Measurements from ENCODE around the gene RASSF4. TPM values are rescaled to one million over a fixed set of nuclear protein-coding genes. Genes with fewer than 3 reads are reported as not detected.

Gene RASSF4
- total RNA-seq, 1 donor from 2014 or later, result 83.0 TPM

GRCh38 chr10:44952779-44953231 is 6.8 kb upstream of the RASSF4 start:
- H3K27me3 ChIP-seq (ENCODE audit: insufficient read depth, low read length), result no peaks in the 10 kb centered on the region
- Mint-ChIP-seq H3K9me3 (ENCODE audit: unreplicated experiment) (peaks cover 5% of the 10 kb centered on the region), H3K4me1 (ENCODE audit: low read depth, unreplicated experiment) (peaks cover 45% of the 10 kb centered on the region), H3K4me3 (ENCODE audit: unreplicated experiment) (peak overlapping the region; percentile 28), H3K27me3 (ENCODE audit: low read depth, unreplicated experiment) (no peaks in the 10 kb centered on the region), H3K27ac (ENCODE audit: unreplicated experiment) (peak overlapping the region; percentile 82), H3K36me3 (ENCODE audit: low read depth, unreplicated experiment) (peaks cover 17% of the 10 kb centered on the region)
- FAIRE-seq (no peak), DNase-seq (ENCODE audit: low read depth) (no peak)
- no peak for TF ChIP-seq CTCF (IDR thresholded peaks at IDR 0.05; ENCODE audit: insufficient read depth, low read depth, low read length)
- TF ChIP-seq EZH2 (IDR thresholded peaks at IDR 0.05; ENCODE audit: insufficient read depth, low read length), result no peak
- H3K9me3 ChIP-seq (ENCODE audit: insufficient read depth, low read depth, low read length), result no peaks in the 10 kb centered on the region
- H3K4me3 ChIP-seq (ENCODE audit: insufficient read depth, low read depth, low read length), result no peak overlapping the region
- no peak overlapping the region for H3K27ac ChIP-seq (ENCODE audit: low read depth, low read length)
- H3K9ac ChIP-seq (ENCODE audit: low read length), result no peak overlapping the region
- H3K4me2 ChIP-seq (ENCODE audit: low read length), result no peak overlapping the region
- H3K79me2 ChIP-seq (ENCODE audit: insufficient read depth, low read length), result no peaks in the 10 kb centered on the region
- peaks cover 5% of the 10 kb centered on the region for H3K4me1 ChIP-seq (ENCODE audit: insufficient read depth, low read length)
- no peaks in the 10 kb centered on the region for H3K36me3 ChIP-seq (ENCODE audit: insufficient read depth, low read length)
- no peak overlapping the region for H2AFZ ChIP-seq (ENCODE audit: low read depth, low read length)
- no peaks in the 10 kb centered on the region for H4K20me1 ChIP-seq (ENCODE audit: insufficient read depth, low read length)

GRCh38 chr10:44954042-44954441 is 5.6 kb upstream of the RASSF4 start:
- FAIRE-seq (no peak), DNase-seq (ENCODE audit: low read depth) (no peak)
- no peak overlapping the region for H3K27ac ChIP-seq (ENCODE audit: low read depth, low read length)
- no peaks in the 10 kb centered on the region for H3K27me3 ChIP-seq (ENCODE audit: insufficient read depth, low read length)
- no peaks in the 10 kb centered on the region for H3K79me2 ChIP-seq (ENCODE audit: insufficient read depth, low read length)
- no peak overlapping the region for H3K27ac Mint-ChIP-seq (ENCODE audit: unreplicated experiment)
- H3K4me3 ChIP-seq (ENCODE audit: insufficient read depth, low read depth, low read length), result no peak overlapping the region
- peaks cover 47% of the 10 kb centered on the region for H3K4me1 Mint-ChIP-seq (ENCODE audit: low read depth, unreplicated experiment)
- H3K27me3 Mint-ChIP-seq (ENCODE audit: low read depth, unreplicated experiment), result no peaks in the 10 kb centered on the region
- peaks cover 17% of the 10 kb centered on the region for H3K36me3 Mint-ChIP-seq (ENCODE audit: low read depth, unreplicated experiment)
- H3K4me1 ChIP-seq (ENCODE audit: insufficient read depth, low read length), result peaks cover 13% of the 10 kb centered on the region
- H4K20me1 ChIP-seq (ENCODE audit: insufficient read depth, low read length), result no peaks in the 10 kb centered on the region
- H3K4me3 Mint-ChIP-seq (ENCODE audit: unreplicated experiment), result no peak overlapping the region
- H2AFZ ChIP-seq (ENCODE audit: low read depth, low read length), result no peak overlapping the region
- TF ChIP-seq EZH2 (IDR thresholded peaks at IDR 0.05; ENCODE audit: insufficient read depth, low read length) (no peak), CTCF (IDR thresholded peaks at IDR 0.05; ENCODE audit: insufficient read depth, low read depth, low read length) (no peak)
- H3K9me3 Mint-ChIP-seq (ENCODE audit: unreplicated experiment), result peaks cover 3% of the 10 kb centered on the region
- H3K9me3 ChIP-seq (ENCODE audit: insufficient read depth, low read depth, low read length), result no peaks in the 10 kb centered on the region
- H3K9ac ChIP-seq (ENCODE audit: low read length), result no peak overlapping the region
- no peaks in the 10 kb centered on the region for H3K36me3 ChIP-seq (ENCODE audit: insufficient read depth, low read length)
- H3K4me2 ChIP-seq (ENCODE audit: low read length), result no peak overlapping the region

- Mint-ChIP-seq H3K4me1 (ENCODE audit: low read depth, unreplicated experiment) (peaks cover 41% of the 10 kb centered on the region), H3K27ac (ENCODE audit: unreplicated experiment) (no peak overlapping the region)
Measured at GRCh38 chr10:44954962-44955361, 4.6 kb upstream of the RASSF4 start.

More at GRCh38 chr10:44954962-44955361, 4.6 kb upstream of the RASSF4 start:
- Histone ChIP-seq H3K9ac (ENCODE audit: low read length) (no peak overlapping the region), H3K4me1 (ENCODE audit: insufficient read depth, low read length) (peaks cover 17% of the 10 kb centered on the region), H3K79me2 (ENCODE audit: insufficient read depth, low read length) (no peaks in the 10 kb centered on the region), H3K4me3 (ENCODE audit: insufficient read depth, low read depth, low read length) (no peak overlapping the region), H3K9me3 (ENCODE audit: insufficient read depth, low read depth, low read length) (no peaks in the 10 kb centered on the region), H3K27me3 (ENCODE audit: insufficient read depth, low read length) (no peaks in the 10 kb centered on the region), H3K4me2 (ENCODE audit: low read length) (no peak overlapping the region), H3K27ac (ENCODE audit: low read depth, low read length) (no peak overlapping the region), H3K36me3 (ENCODE audit: insufficient read depth, low read length) (no peaks in the 10 kb centered on the region), H4K20me1 (ENCODE audit: insufficient read depth, low read length) (no peaks in the 10 kb centered on the region), H2AFZ (ENCODE audit: low read depth, low read length) (no peak overlapping the region)
- DNase-seq (ENCODE audit: low read depth) (no peak), FAIRE-seq (no peak)
- H3K4me3 Mint-ChIP-seq (ENCODE audit: unreplicated experiment), result no peak overlapping the region
- no peaks in the 10 kb centered on the region for H3K27me3 Mint-ChIP-seq (ENCODE audit: low read depth, unreplicated experiment)
- TF ChIP-seq EZH2 (IDR thresholded peaks at IDR 0.05; ENCODE audit: insufficient read depth, low read length) (no peak), CTCF (IDR thresholded peaks at IDR 0.05; ENCODE audit: insufficient read depth, low read depth, low read length) (no peak)
- H3K9me3 Mint-ChIP-seq (ENCODE audit: unreplicated experiment), result peaks cover 3% of the 10 kb centered on the region
- H3K36me3 Mint-ChIP-seq (ENCODE audit: low read depth, unreplicated experiment), result peaks cover 17% of the 10 kb centered on the region

Data from astrocyte (in vitro differentiated cells and primary cell).